CD4-positive, alpha-beta T cell treated with Interleukin-15 for 4 hours (primary cell): ENCODE results near the gene CCDC89.
A peak's percentile ranks its signal among the peaks of the same experiment; 100 is the strongest.
"Not testable (repeated sequence)": the region's sequence is repeated elsewhere in the genome, so short reads cannot be mapped to it uniquely, and the experiment has no call there.

Experiments used
- DNase-seq: peaks from one replicate; pipeline ENCODE4 v3.0.0-alpha.2; 2020; ENCODE audit warnings: low spot score

The CCDC89 gene

GRCh38 chr11:85685125-85685819 is 723 bp downstream of the CCDC89 start:
- no peak for DNase-seq

GRCh38 chr11:85682330-85683305 is 3.4 kb downstream of the CCDC89 start:
- peak; percentile 51 for DNase-seq

DNA sequence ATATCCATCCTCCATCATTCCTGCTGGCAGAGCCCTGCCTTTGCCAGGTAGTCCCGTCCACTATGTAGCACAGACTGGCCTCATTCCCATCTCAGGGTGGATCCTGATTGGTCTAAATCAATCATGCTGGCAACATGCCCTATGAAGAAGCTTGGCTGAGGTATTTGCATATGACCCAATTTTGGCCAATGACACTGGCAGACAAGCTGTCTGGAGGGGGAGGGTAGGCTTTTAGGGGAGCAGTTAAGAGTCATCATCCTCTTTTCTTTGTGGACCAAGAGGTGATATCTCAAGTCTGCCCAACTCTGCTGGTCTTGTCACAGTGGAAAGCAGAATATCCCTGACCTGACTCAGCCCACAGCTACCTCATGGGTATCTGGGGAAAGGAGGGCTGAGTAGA is 5.1 kb downstream of the CCDC89 start:
- DNase-seq: no peak

DNA sequence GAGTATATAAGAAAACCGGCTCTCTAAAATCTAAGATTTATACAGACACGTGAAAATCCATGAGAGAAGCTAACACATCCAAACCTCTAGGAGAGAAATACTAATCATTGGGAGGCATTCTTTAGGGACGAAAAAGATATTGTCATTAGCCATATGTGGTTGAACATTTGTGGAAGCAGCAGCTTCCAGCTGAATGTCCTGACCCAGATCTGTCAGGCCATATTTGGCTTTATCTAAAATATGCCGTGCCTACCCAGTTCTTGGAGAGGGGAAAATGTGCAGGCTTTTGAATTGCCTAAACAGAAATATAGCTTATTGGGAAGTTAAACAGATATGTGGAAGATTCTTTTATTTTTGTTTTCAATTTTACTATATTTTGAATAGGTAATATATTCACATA is 6.4 kb downstream of the CCDC89 start:
- no peak for DNase-seq

GRCh38 chr11:85673393-85673792 is 12.6 kb downstream of the CCDC89 start:
- DNase-seq: no peak

DNA sequence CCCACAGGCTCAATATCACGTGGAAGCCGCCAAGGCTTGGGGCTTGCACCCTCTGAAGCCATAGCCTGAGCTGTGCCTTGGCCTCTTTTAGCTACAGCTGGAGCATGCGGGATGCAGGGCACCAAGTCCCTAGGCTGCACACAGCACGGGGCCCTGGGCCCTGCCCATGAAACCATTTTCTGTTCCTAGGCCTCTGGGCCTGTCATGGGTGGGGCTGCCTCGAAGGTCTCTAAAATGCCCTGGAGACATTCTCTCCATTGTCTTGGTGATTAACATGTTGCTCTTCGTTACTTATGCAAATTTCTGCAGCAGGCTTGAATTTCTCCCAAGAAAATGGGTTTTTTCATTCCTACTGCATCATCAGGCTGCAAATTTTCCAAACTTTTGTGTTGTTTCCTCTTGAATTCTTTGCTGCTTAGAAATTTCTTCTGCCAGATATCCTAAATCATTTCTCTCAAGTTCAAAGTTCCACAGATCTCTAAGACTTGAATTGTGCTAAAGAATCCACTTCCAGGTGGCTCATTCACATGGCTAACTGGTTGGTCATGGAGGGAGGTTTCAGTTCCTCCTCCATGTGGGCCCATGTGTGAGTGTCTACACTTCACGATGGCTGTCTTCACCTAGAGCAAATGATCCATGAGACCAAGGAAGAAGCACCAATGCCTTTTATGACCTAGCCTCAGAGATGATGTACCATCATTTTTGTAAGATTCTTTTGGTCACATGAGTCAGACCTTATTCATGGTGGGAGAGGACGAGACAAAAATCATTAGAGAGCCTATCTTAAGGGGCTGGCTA is 13.7 kb downstream of the CCDC89 start:
- no peak for DNase-seq

DNA sequence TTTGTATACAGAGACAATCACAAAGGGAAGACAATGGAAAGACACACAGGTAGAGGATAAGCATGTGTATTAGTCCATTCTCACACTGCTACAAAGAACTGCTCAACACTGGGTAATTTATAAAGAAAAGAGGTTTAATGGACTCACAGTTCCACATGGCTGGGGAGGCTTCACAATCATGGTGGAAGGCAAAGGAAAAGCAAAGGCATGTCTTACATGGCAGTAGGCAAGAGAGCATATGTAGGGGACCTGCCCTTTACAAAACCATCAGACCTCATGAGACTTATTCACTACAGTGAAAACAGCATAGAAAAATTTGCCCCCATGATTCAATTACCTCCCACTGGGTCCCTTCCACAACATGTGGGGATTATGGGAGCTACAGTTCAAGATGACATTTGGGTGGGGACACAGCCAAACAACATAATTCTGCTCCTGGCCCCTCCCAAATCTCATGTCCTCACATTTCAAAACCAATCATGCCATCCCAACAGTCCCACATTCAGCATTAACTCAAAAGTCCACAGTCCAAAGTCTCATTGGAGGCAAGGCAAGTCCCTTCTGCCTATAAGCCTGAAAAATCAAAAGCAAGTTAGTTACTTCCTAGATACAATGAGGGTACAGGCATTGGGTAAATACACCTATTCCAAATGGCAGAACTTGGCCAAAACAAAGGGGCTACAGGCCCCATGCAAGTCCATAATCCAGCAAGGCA is 14.9 kb downstream of the CCDC89 start:
- not testable (repeated sequence) for DNase-seq

DNA sequence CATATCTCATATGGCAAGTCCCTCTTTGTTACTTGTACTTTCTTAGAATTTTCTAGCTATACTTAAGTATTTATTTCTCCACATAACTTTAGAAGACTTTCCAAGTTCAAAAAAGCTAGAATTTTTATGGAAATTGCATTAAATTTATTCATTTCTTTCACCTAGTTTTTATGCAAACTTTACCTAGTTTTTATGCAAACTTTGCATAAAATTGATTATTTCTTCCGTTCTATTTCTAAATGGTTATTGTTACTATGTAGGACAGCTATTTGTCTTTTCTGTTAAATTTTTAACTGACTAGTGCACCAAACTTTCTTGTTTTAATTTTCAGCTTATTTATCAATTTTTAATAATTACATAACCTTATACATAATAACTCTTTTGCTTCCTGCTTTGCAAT is 17.8 kb downstream of the CCDC89 start:
- no peak for DNase-seq

GRCh38 chr11:85666687-85667086 is 19.3 kb downstream of the CCDC89 start:
- no peak for DNase-seq

DNA sequence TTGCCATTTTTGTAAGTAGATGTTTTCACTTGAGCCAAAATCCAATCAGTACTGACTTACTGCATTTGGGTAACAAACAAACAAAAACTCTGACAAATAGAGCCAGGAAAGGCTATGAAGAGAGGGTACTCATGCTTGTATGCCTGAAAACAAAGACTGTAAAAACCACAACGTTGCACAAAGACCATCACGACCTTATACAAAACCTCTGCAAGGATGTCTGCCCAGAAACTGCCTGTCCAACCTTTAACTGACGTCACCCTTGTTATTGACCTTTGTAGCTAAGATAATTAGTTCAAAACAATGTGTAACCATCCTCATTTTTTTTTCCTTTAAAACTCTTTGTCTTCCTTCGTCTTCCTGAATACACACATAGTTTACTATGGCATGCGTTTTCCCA is 20.3 kb downstream of the CCDC89 start:
- no peak for DNase-seq

DNA sequence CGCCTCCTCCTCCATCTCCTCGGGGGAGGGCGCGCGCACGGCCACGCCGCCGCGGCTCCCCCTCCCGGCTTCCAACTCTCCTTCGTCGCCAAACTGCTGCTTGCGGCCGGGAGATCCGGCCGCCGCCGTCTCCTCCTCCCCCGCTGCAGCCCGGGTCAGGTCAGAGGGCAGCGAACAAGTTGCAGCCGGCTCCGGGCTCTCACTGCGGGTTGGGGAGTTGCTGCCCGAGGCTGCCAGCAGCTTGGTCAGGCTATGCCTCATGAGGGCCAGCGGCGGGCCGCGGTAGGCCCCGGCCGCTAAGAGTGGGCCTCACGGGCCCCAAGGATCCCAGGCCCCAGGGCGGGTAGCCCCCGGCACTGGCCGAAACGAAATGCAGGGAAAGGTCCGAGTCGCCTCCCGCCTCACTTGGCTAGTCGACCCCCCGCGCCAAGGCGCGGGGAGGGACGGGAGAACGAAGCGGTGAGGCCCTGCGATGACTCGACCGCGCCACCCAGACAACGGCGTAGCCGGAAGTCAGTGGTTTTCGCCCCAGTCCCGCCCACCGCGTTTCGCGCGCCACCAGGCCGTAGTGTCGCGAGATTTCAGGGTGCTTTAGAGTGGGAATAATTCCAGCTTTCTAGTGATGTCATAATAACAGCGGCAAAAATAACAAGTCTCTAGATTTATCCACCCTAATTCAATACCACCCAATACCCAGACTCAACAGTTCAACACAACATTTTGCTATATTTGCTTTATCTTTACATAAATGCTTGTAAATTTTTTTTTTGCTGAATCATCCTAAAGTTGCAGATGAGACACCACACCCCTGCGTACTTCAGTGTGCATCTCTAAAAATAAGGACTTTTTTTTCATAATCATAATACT is 21.1 kb downstream of the CCDC89 start, which contains the start of gene CREBZF:
CREBZF (minus strand) TSS at position 515 of the 867 bp plus-strand sequence; CDS start at position 261, 254 bp downstream.
- peak; percentile 95 for DNase-seq

- peak; percentile 87 for DNase-seq
Observed at GRCh38 chr11:85663753-85664614, 22.0 kb downstream of the CCDC89 start.

DNA sequence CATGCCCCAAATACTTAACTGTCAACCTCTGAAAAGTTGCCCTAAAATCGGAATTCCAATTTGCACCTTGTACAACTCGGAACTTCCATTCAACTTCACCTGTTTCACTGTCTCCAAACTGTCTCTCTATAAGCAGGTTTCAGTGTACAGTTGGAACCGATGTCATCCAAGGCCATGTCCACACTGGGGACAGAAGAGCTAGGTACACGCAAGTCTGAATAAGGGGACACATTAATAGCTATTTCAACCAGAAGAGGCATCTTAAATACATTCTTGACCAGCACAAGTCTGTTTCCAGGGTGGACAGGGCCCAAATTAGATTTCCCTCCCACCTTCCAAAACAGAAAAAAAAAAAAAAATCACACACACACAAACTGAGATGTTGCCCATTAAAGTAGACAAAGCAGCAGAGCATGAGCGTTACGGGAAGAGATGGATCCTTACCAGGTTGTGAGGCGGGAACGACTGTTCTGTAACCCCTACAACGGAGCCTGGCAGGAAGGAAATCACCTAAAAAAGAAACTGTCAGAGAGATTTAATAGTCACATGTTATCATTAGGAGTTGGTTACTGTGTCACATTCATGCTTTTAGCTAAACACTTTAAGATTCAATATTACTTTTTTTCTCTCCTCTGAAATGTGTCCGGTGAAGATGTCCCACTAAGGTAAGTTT is 22.8 kb downstream of the CCDC89 start:
- DNase-seq: peak; percentile 29

DNA sequence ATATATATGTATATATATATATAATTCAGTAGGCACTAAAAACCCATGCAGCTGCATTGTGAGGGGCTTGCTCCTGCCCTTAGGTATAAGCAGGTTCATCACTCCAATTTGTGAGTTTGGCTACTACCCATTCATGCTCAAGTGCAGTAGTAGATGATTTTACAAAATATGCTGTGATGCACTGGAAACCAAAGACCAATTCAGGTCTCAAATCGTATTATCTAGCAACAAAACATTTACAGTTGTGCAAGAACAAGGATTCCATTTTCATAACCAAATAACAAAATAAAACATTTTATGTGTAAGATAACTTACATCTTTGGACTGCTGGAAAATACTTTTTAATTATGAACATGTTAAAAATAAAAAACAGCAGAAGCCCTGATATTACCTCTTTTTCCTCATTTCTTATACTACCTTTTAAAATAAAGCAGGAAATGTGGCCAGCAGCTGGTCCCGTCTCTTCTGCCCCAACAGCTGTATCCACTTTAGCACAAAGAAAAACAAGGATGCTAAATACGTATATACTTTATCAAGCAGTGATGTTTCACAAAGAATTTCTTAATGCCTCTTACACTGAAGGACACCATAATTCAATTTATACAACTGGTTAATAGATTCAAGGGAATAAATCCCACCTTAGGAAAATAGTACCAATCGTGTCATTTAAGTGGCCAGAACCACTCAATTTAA is 23.9 kb downstream of the CCDC89 start:
- no peak for DNase-seq

GRCh38 chr11:85658180-85658579 is 27.8 kb downstream of the CCDC89 start:
- no peak for DNase-seq

- DNase-seq: no peak
Observed at GRCh38 chr11:85656777-85657176, 29.2 kb downstream of the CCDC89 start.

DNA sequence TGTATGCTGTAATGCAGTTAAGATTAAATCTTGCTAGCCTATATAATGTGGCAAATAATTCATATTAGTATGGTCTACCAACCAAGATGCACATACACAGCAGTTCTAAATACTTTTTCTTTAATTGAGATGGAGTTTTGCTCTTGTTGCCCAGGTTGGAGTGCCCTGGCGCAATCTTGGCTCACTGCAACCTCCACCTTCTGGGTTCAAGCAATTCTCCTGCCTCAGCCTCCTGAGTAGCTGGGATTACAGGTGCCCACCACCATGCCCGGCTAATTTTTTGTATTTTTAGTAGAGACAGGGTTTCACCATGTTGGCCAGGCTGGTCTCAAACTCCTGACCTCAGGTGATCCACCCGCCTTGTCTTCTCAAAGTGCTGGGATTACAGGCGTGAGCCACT is 31.7 kb downstream of the CCDC89 start:
- not testable (repeated sequence) for DNase-seq

DNA sequence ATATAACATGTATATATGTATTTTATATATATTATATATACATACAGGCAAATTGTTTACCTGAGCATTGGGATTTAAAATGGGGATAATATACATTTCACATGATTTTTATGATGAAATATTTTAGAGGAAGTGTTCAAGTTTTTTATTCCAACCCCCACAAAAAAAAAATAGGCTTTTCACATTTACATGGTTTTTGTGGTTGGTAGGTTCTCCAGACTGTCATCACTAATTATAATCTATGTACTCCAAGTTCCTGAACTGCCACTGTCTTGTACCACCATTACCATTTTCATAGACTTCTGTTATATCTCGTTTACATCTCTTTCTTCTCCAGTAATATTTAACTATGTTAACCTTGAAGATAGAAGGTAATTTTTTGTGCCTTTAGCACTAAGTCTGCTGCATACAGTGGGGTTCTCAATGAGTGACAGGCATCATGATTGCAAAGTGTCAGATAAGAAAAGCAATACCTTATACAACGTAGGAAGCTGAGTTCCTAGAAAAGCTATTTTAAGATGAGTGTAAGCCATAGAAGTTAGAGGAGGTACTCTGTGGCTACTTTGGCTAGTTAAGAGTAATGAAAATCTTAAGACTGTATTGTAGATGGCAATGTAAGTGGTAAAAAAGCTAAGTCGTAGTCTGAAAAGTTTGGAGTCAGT is 33.1 kb downstream of the CCDC89 start:
- DNase-seq: no peak
